Stimulated activated naive CD8-positive, alpha-beta T cell treated with anti-CD3 and anti-CD28 coated beads, Interleukin-15, amount 100 ng/mL, for 72 hours (primary cell): ENCODE measurements around the gene APOBEC3B.
"Not testable (repeated sequence)": the region's sequence is repeated elsewhere in the genome, so short reads cannot be mapped to it uniquely, and the experiment has no call there.

ENCODE experiments used
- ATAC-seq: fragments of 150-1000 bp; cut with Tn5 transposase; 2 replicates; pipeline ENCODE4 v1.10.0; 2021; ENCODE audit warnings: mild to moderate bottlenecking, moderate library complexity
- DNase-seq, 2 donors: peaks; one replicate each; pipeline ENCODE4 v3.0.0; 2021 to 2022
- H3K27ac Mint-ChIP-seq, 2 donors: one replicate each; pipeline ENCODE4 v1.8.0; 2022; ENCODE audit warnings: mild to moderate bottlenecking in 2 of 2, mixed read lengths in 2 of 2, moderate library complexity in 2 of 2
- H3K27me3 Mint-ChIP-seq: one replicate; pipeline ENCODE4 v1.8.0; 2022; ENCODE audit warnings: mixed read lengths
- H3K4me1 Mint-ChIP-seq: one replicate; pipeline ENCODE4 v1.8.0; 2022; ENCODE audit warnings: mild to moderate bottlenecking, mixed read lengths
- H3K4me3 Mint-ChIP-seq, 2 donors: one replicate each; pipeline ENCODE4 v1.8.0; 2022; ENCODE audit warnings: mild to moderate bottlenecking in 2 of 2, mixed read lengths in 2 of 2, moderate library complexity in 1 of 2
- H3K9me3 Mint-ChIP-seq, 2 donors: one replicate each; pipeline ENCODE4 v1.8.0; 2022; ENCODE audit warnings: mixed read lengths in 2 of 2

Gene APOBEC3B

DNA sequence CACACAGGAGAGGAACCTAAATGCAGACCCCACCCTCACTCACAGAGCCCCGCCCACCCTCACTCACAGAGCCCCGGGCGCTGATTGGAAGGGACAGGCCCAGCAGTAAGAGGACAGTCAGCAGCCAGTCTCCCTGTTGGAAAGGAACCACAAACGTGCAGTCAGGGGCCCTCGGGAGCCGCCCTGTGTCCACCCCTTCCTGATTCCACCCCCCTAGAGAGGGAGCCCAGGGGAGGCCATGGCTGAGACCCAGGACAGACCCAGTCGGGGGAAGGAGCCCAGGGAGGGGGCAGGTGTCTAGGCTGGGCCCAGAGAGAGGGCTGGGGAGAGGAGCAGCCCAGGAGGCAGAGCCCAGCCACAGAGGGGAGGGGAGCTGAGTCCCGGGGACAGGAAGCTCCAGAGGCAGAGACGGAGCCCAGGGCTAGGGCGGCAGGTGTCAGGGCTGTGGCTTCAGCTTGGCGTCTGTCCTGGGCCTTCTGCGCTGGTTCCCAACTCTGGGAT is 10.8 kb downstream of the APOBEC3B start:
- H3K27ac Mint-ChIP-seq, H3K4me3 Mint-ChIP-seq, DNase-seq, H3K9me3 Mint-ChIP-seq: not testable (repeated sequence)
- ATAC-seq = peak; percentile 63
- peaks cover 26% of the 10 kb centered on the region for H3K4me1 Mint-ChIP-seq
- H3K27me3 Mint-ChIP-seq = peaks cover 40% of the 10 kb centered on the region

DNA sequence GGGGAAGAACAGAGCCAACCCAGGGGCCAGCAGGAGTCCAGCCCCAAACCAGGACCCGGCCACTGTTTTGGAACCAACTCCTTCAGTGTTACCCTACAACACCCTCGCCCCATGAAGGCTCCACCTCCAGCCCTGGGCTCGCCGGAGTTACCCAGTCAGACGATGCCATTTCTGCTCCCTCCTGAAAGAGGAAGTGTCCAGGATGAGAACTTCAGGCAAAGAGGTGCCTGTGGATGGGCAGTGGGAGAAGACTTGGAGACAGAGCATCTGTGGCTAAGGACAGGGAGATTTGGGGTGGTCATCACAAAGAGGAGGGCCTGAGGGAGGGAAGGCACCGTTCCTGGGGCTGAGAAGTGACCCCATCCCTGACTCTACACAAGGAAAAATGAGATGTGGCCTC is 14.0 kb downstream of the APOBEC3B start:
- ATAC-seq = no peak
- peaks cover 7% of the 10 kb centered on the region for H3K4me1 Mint-ChIP-seq
- H3K27me3 Mint-ChIP-seq = peaks cover 38% of the 10 kb centered on the region
- no peak overlapping the region for H3K27ac Mint-ChIP-seq
- DNase-seq = no peak
- H3K4me3 Mint-ChIP-seq = no peak overlapping the region
- peaks cover 5 to 13% of the 10 kb centered on the region in 2 donors for H3K9me3 Mint-ChIP-seq

DNA sequence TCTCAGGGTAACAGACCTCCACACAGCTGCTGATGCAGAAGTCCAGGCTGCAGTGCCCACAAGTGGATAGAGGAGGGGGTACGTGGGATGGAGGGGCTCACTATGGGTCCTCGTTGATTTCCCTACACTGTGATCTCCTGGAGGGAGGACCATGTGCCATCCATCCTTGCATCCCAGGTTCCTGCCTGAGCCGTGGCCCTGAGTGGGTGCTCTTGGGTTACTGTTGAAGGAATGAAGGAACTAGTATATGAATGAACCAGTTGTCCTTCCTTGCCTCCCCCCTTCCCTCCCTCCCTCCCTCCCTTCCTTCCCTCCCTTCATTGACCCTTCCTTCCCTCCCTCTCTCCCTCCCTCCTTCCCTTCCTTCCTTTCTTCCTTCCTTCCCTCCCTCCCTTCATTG is 15.4 kb downstream of the APOBEC3B start:
- Mint-ChIP-seq H3K9me3 (peaks cover 5 to 13% of the 10 kb centered on the region in 2 donors), H3K4me1 (peaks cover 7% of the 10 kb centered on the region), H3K27ac (no peak overlapping the region), H3K27me3 (peaks cover 38% of the 10 kb centered on the region), H3K4me3 (no peak overlapping the region)
- DNase-seq (no peak), ATAC-seq (no peak)

- H3K4me3 Mint-ChIP-seq = peak overlapping the region in 1 of 2 donors; percentile 27
- ATAC-seq = peak; percentile 99
These were observed 21.1 kb downstream of the APOBEC3B start for GRCh38 chr22:39003165-39003638.

DNA sequence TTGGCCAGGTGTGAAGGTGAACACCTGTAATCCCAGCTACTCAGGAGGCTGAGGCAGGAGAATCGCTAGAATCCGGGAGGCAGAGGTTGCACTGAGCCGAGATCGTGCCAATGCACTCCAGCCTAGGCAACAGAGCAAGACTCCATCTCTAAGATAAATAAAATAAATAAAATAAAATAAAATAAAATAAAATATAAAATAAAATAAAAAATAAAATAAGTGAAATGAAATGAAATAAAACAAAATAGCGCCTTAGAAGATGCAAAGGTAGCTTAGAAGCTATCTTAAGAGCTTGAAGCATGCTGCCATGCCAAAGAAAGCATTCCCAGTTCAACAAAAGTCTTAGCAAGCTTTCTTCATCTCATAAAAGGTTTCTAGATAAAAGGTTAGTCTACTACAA is 25.0 kb downstream of the APOBEC3B start:
- H3K27me3 Mint-ChIP-seq = no peaks in the 10 kb centered on the region
- no peak overlapping the region for H3K27ac Mint-ChIP-seq
- no peaks in the 10 kb centered on the region for H3K9me3 Mint-ChIP-seq
- peaks cover 11% of the 10 kb centered on the region for H3K4me1 Mint-ChIP-seq
- no peak for ATAC-seq
- no peak overlapping the region for H3K4me3 Mint-ChIP-seq
- no peak for DNase-seq

More at GRCh38 chr22:39003165-39003638, 21.1 kb downstream of the APOBEC3B start:
- peaks cover 11% of the 10 kb centered on the region for H3K4me1 Mint-ChIP-seq
- peak; percentile 74 to 87 for DNase-seq
- H3K27ac Mint-ChIP-seq = peak overlapping the region in 1 of 2 donors; percentile 27
- H3K27me3 Mint-ChIP-seq = peaks cover 8% of the 10 kb centered on the region
- H3K9me3 Mint-ChIP-seq = peaks cover 1 to 2% of the 10 kb centered on the region in 2 donors

DNA sequence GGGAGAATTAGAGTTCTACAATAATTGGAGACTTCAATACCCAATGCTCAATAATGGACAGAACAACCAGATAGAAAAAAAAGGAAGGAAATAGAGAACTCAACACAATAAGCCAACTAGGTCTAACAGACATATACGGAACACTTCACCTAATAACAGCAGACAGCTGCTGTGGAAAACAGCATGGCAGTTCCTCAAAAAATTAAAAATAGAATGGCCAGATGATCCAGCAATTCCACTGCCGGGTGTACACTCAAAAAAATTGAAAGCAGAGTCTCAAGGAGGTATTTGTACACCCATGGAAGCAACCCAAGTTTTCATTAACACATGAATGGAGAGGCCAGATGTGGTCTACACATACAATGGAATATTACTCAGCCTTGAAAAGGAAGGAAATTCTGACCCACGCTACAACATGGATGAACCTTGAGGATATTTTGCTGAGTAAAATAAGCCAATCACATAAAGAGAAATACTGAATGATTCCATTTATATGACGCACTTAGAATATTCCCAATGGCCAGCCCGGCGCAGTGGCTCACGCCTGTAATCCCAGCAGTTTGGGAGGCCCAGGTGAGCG is 26.2 kb downstream of the APOBEC3B start:
- not testable (repeated sequence) for H3K27me3 Mint-ChIP-seq, H3K9me3 Mint-ChIP-seq

GRCh38 chr22:39010946-39011345 is 28.8 kb downstream of the APOBEC3B start:
- no peak overlapping the region for H3K4me3 Mint-ChIP-seq
- DNase-seq = no peak
- no peaks in the 10 kb centered on the region for H3K27me3 Mint-ChIP-seq
- no peak overlapping the region for H3K27ac Mint-ChIP-seq
- no peak for ATAC-seq
- H3K4me1 Mint-ChIP-seq = peaks cover 26% of the 10 kb centered on the region
- no peaks in the 10 kb centered on the region for H3K9me3 Mint-ChIP-seq

More for the DNA sequence above, 26.2 kb downstream of the APOBEC3B start:
- not testable (repeated sequence) for DNase-seq, H3K4me3 Mint-ChIP-seq, ATAC-seq
- H3K4me1 Mint-ChIP-seq = peaks cover 12% of the 10 kb centered on the region
- H3K27ac Mint-ChIP-seq = peak overlapping the region; percentile 52 to 63

DNA sequence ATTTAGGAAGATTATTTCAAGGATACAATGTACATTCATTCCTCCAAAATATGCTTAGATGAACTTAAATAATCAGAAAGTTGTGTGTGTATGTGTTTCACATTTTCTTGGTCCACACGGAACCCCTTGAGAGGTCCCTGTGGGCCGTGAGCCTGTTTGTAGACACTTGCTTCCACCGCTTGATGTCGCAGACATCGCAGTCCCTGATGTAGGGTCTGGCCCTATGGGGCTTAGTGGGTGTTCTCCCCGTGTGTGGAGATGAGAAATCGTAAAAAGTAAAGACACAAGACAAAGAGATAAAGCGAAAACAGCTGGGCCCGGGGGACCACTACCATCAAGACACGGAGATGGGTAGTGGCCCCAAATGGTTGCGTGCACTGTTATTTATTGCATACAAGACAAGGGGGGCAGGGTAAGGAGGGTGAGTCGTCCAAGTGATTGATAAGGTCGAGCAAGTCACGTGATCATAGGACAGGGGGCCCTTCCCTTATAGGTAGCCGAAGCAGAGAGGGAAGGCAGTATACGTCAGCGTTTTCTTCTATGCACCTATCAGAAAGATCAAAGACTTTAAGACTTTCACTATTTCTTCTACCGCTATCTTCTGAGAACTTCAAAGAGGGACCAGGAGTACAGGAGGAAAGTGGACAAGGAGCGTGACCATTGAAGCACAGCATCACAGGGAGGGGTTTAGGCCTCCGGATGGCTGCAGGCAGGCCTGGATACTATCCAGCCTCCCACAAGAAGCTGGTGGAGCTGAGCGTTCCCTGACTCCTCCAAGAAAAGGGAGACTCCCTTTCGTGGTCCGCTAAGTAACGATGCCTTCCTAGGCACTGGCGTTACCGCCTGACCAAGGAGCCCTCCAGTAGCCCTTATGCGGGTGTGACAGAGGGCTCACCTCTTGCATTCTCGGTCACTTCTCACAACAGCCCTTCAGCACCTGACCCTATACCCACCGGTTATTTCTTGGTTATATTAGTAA is 30.7 kb downstream of the APOBEC3B start:
- Mint-ChIP-seq H3K4me3 (peak overlapping the region in 1 of 2 donors; percentile 61), H3K27ac (no peak overlapping the region), H3K4me1 (peaks cover 42% of the 10 kb centered on the region), H3K9me3 (no peaks in the 10 kb centered on the region), H3K27me3 (no peaks in the 10 kb centered on the region)
- DNase-seq (no peak), ATAC-seq (no peak)

GRCh38 chr22:39013561-39013941 is 31.4 kb downstream of the APOBEC3B start:
- H3K27ac Mint-ChIP-seq = peak overlapping the region; percentile 93 to 97
- H3K4me3 Mint-ChIP-seq = peak overlapping the region; percentile 99
- peaks cover 48% of the 10 kb centered on the region for H3K4me1 Mint-ChIP-seq
- ATAC-seq, H3K9me3 Mint-ChIP-seq, DNase-seq, H3K27me3 Mint-ChIP-seq: not testable (repeated sequence)

DNA sequence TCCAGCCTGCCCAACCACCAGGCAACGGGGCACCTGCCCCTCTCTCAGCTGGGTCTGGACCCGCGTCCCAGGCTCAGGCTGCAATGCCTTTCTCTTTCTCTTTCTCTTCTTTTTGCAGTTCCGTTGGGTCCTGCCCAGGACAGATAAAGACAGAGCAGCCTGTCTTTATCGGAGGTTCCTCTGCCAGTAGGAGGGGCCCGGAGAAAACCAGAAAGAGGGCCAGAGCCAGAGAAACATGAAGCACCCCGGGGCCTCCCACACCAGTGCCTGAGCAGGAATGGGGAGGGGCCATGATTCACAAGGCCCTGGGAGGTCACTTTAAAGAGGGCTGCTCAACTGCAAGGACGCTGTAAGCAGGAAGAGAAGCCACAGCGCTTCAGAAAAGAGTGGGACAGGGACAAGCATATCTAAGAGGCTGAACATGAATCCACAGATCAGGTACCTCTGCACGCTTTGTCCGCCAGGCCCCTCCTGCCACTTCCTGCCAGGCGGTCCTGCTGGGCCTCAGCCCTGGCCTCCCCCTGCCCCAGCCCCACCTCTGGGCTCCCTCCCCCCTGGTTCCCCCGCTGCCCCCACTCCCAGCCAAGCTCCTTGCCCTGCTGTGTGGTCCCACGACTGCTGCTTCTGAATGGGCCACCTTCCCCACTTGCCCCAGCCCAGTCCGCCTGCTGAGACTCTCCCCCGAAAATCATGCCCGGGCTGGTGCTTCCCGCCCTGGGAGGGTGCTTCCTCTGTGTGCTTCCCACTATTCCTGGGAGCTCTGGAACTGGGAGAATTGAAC is 32.0 kb downstream of the APOBEC3B start, which contains the start of gene APOBEC3C:
TSS of gene APOBEC3C (plus strand) at position 316 of the 781 bp plus-strand sequence. CDS start at position 422, 106 bp downstream.
- DNase-seq (peak; percentile 76 to 88), ATAC-seq (peak; percentile 97)
- Mint-ChIP-seq H3K9me3 (no peaks in the 10 kb centered on the region), H3K4me3 (peak within 1 kb of the TSS; percentile 99), H3K4me1 (peaks cover 50% of the 10 kb centered on the region), H3K27me3 (no peaks in the 10 kb centered on the region), H3K27ac (peak within 1 kb of the TSS; percentile 93 to 97)

DNA sequence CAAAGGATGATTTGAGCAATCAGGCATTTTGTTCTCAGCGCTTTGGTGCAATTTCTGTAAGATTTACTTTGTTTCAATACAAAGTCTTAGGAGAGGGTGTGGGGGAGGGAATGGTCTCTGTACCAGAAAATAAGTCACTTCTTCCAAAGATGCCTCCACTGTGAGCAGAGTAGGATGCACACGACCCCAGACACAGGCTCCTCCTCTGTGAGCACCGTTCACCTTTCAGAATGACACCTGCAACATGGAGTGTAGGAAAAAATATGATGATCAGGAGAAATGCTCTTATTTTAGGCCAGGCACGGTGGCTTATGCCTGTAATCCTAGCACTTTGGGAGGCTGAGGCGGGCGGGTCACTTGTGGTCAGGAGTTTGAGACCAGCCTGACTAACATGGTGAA is 32.6 kb downstream of the APOBEC3B start:
- peak overlapping the region; percentile 99 for H3K4me3 Mint-ChIP-seq
- peak; percentile 33 for ATAC-seq
- H3K4me1 Mint-ChIP-seq = peaks cover 50% of the 10 kb centered on the region
- peak overlapping the region; percentile 93 to 97 for H3K27ac Mint-ChIP-seq
- not testable (repeated sequence) for H3K9me3 Mint-ChIP-seq, DNase-seq, H3K27me3 Mint-ChIP-seq

DNA sequence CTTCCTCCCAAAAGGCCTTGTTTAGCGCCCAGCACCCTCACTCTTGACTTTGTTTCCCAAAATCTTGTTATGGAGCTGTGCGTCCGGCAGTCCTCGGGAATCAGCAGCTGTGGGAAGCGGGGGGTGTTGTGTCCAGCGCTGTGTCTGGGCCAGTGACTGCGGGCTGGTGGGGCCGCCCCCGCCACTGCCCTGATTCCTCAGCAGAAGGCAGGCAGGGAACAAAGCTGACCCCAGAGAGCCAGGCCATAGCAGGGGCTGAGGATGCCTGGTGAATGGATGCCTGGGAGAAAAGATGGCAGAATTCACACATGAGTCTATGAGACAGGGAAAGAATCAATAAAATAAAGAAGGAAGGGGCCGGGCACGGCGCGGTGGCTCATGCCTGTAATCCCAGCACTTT is 34.4 kb downstream of the APOBEC3B start:
- Mint-ChIP-seq H3K4me3 (peak overlapping the region; percentile 37 to 49), H3K27ac (peak overlapping the region in 1 of 2 donors; percentile 13), H3K9me3 (no peaks in the 10 kb centered on the region), H3K27me3 (no peaks in the 10 kb centered on the region), H3K4me1 (peaks cover 66% of the 10 kb centered on the region)
- ATAC-seq (no peak), DNase-seq (no peak)

DNA sequence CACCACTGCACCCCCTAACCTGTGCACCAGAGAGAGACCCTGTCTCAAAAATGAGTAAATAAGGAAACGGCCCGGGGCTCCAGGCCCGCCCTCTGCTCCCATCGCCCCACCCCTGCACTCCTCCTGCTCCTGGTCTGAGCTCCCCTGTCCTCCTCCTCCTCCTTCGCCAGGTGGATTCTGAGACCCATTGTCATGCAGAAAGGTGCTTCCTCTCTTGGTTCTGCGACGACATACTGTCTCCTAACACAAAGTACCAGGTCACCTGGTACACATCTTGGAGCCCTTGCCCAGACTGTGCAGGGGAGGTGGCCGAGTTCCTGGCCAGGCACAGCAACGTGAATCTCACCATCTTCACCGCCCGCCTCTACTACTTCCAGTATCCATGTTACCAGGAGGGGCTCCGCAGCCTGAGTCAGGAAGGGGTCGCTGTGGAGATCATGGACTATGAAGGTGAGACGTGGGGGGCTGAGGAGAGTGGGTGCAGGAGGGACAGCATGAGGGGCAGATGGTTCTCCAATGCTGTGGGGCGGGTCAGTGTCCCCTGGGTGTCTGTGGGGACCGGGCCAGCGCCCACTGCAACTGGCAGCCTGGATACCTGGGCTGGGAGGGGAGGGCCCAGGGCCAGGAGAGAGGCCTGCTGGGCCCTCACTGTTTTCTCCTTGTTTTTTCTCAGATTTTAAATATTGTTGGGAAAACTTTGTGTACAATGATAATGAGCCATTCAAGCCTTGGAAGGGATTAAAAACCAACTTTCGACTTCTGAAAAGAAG is 35.6 kb downstream of the APOBEC3B start:
- DNase-seq (no peak), ATAC-seq (no peak)
- Mint-ChIP-seq H3K9me3 (no peaks in the 10 kb centered on the region), H3K4me1 (peaks cover 73% of the 10 kb centered on the region), H3K4me3 (peak overlapping the region in 1 of 2 donors; percentile 28), H3K27me3 (no peaks in the 10 kb centered on the region), H3K27ac (peak overlapping the region in 1 of 2 donors; percentile 46)

DNA sequence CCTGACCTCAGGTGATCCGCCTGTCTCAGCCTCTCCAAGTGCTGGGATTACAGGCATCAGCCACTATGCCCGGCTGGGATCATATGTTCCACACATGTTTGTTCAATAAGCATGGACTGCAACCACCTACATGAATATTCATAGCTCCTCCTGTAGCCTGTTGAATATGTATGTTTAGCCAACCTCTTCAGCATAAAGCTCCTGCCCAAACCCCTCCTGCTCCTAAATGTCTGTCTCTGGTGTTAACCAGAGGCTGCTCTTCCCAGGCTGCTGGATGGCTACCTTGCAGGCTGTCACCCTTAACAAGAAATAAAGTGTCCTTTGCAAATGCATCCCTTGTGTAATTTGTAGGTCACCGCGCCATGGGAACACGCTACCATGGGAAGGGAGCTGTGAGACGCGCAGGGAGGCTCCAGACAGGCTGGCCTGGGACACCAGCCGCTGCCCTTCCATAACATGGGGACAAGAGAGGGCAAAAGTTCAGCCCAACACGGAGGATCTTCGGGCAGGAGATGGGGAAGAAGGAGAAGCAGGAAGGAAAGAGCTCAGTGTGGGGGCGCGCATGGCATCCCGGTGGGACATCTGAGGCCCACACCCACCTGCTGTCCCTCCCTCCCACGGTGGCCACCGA is 38.0 kb downstream of the APOBEC3B start:
- DNase-seq, H3K27me3 Mint-ChIP-seq: not testable (repeated sequence)
- H3K4me1 Mint-ChIP-seq = peaks cover 77% of the 10 kb centered on the region

More for the DNA sequence above, 38.0 kb downstream of the APOBEC3B start:
- H3K27ac Mint-ChIP-seq = peak overlapping the region in 1 of 2 donors; percentile 60
- not testable (repeated sequence) for ATAC-seq, H3K9me3 Mint-ChIP-seq
- peak overlapping the region; percentile 95 to 98 for H3K4me3 Mint-ChIP-seq
